HPDE6-E6E7 (cell line): ENCODE data around the gene COL6A5.
"Not testable (repeated sequence)": the region's sequence is repeated elsewhere in the genome, so short reads cannot be mapped to it uniquely, and the experiment has no call there.

Experiments
- DNase-seq: peaks from one replicate; pipeline ENCODE4 v3.0.0; 2011; ENCODE audit warnings: missing footprints; ENCODE audit errors: extremely low spot score

COL6A5 gene, protein sequence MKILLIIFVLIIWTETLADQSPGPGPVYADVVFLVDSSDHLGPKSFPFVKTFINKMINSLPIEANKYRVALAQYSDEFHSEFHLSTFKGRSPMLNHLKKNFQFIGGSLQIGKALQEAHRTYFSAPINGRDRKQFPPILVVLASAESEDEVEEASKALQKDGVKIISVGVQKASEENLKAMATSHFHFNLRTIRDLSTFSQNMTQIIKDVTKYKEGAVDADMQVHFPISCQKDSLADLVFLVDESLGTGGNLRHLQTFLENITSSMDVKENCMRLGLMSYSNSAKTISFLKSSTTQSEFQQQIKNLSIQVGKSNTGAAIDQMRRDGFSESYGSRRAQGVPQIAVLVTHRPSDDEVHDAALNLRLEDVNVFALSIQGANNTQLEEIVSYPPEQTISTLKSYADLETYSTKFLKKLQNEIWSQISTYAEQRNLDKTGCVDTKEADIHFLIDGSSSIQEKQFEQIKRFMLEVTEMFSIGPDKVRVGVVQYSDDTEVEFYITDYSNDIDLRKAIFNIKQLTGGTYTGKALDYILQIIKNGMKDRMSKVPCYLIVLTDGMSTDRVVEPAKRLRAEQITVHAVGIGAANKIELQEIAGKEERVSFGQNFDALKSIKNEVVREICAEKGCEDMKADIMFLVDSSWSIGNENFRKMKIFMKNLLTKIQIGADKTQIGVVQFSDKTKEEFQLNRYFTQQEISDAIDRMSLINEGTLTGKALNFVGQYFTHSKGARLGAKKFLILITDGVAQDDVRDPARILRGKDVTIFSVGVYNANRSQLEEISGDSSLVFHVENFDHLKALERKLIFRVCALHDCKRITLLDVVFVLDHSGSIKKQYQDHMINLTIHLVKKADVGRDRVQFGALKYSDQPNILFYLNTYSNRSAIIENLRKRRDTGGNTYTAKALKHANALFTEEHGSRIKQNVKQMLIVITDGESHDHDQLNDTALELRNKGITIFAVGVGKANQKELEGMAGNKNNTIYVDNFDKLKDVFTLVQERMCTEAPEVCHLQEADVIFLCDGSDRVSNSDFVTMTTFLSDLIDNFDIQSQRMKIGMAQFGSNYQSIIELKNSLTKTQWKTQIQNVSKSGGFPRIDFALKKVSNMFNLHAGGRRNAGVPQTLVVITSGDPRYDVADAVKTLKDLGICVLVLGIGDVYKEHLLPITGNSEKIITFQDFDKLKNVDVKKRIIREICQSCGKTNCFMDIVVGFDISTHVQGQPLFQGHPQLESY (N-terminal part only)

DNA sequence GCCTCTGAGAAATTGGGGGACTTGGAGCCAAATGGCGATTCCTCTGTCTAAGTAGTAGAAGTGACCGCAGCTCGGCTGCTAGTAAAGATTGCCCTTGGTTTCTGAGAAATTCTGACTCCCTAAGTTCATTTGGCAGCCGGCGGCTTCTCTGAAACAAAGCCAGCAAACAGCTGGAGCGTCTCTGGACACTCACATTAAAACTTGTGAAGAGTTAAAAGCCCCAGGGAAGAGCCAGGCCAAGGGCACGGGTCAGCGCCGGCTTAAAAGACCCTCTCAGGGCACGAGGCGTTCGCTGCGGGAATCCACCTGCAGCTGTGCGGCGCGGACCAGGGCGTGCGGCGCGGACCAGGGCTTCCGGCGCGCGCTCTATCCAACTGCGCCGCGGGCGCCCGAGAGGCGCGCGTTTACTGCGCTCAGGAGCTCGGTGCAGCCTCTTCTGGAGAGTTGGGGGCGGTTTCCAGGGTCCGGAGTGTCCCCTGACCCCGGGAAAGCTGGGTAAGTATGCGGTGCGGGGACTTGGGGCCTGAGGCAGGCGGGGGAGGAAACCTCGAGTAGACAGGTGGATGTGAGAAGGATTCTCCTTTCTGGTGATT lies at the start of gene COL6A5:
Gene COL6A5 (plus strand): TSS at position 186 of the 593 bp plus-strand sequence. CDS start 27,967 bp downstream, outside the sequence.
- no peak for DNase-seq

DNA sequence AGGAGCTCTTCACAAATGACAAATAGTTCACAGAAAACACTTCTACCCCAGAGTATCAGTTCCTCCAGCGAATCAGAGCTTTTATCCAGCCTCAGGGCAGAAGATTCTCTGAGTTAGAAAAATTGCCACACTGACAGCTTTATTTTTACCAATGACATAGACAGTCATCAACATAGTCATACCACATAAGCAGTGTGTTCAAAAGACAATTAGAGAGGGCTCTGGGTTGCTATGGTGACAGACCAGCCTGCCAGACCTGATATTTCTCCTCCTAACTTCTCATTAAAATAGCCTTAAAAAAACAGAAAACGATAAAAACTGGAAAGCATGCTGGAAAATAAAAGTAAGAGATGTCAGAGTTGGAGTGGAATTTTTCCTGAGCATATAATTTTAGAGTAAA lies 45.9 kb upstream of the COL6A5 start:
- DNase-seq, result no peak

DNA sequence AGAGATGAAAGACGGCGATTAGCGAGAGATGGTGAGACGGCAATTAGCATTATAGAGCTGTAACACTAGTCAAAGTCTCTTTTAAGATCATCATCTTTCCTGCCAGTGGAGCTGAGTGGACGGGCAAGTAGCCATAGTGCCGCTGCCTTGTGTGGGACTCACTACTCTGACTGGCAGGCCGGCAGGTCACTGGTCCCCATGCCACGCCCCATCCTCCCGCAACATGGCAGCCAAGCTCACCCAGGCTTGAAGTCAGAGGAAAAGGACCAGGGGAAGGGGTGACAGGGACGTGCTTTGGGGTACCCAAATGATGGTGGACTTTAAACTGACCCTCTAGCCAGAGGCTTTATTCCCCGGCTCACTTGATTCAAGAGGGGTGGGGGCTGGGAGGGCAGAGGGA lies 44.6 kb upstream of the COL6A5 start:
- DNase-seq, result no peak

DNA sequence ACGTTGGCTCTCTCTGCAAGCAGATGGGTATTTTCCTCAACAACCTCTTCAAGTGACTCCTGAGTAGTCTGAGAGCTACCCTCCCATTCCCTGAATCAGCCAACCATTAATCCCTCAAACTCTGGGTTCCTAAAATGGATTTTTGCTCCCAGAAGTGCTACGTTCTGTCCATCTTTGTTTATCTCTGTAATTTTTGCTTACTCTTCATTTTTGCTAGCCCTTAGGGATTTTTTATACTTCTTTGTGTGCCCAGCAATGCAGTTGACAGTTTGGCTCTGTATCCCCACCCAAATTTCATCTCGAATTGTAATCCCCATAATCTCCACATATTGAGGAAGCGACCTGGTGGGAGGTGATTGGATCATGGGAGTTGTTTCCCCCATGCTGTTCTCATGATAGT lies 35.4 kb upstream of the COL6A5 start:
- DNase-seq, result no peak

DNA sequence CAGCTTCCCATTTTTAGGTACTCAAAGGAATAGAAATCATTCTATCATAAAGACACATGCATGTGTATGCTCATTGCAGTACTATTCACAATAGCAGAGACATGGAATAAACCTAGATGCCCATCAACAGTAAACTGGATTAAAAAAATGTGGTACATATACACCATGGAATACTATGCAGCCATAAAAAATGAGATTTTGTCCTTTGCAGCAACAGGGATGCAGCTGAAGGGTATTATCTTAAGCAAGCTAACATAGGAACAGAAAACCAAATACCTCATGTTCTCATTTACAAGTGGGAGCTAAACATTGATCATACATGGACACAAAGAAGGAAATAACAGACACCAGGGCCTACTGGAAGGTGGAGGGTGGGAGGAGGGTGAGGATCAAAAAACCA lies 33.1 kb upstream of the COL6A5 start:
- DNase-seq, result no peak

DNA sequence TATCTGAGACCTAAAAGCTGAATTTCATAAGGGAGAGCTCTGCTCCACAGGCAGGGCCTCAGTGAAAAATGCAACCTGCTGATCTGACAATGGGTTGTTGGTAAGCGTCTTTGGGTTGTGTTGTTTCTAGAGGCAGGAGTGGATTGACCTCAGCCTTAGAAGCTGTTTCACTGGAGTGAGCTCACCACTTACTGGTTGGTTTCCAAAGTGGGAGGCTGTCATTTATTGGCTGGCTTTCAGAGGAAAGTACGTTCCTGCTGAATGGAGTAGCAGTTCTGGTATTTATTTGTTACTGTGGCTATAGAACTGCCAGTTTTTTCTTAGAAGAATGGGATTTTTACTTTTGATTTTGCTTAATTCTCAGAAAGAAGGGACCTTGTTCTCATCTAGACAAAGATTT lies 29.3 kb upstream of the COL6A5 start:
- no peak for DNase-seq

DNA sequence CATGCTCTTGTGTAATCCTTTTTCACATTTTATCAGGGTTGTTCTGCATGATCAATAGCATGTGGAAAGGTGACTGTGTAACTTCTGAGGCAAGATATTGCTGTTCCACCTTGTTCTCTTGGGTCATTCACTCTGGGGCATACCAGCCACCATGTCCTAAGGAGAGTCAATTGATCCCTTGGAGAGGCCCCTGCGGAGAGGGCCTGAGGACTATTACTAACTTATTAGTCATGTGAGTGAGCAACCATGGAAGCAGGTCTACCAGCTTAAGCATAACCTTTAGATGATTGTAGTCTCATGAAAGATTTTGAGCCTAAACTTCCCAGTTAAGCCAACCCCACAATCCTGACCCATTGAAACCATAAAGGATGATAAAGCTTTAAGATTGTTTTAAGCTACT lies 22.0 kb upstream of the COL6A5 start:
- DNase-seq, result no peak

DNA sequence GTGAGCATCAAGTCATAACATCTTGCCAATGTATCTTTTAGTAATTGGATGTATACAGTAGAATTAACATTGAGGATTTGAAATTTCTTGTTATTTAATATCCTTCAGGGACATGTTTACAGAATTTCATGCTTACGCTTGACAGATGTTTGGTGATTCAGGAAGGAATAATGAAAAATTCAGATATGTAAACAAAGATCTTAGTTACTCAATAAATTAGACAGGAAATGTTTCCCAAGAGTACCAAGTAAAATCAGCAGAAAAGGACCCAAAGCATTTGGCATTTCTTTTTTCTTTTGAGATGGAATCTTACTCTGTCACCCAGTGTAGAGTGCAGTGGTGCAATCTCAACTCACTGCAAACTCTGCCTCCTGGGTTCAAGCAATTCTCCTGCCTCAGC lies 4.7 kb upstream of the COL6A5 start:
- no peak for DNase-seq

DNA sequence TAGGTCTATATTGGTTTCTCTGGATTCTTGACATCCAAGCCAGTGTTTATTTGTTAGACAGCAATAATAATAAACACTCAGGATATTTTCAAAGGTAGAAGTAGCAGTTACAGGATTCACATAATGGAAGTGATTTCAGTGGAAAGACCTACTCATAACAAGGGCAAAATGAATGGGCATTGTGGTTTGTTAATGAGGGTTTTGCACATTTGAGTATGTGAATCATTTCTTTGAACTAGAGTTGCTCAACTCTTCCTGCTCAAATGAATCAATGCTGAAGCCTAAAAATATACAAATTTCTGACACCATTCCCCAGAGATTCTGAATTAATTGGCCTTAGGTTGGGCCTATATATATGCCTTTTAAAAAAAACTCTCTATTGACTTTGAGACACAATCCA lies 4.1 kb upstream of the COL6A5 start:
- no peak for DNase-seq

DNA sequence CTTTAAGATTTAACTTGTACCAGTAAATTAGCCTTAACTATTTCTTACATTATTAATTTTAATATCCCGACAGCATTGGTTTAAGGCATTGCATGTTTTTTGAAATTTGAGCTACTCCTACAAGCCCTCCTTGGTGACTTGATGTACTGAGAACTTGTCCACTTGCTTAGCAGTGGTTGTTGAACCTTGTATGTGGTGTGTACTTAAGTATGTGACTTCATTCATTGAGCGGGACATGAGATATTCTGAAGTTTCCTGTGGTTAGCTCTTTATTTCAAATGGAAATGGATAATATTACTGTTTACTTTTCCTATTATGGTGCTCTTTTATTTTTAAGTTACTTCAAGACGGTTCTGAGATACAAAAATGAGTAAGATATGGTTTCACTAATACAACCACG lies 3.6 kb upstream of the COL6A5 start:
- no peak for DNase-seq

DNA sequence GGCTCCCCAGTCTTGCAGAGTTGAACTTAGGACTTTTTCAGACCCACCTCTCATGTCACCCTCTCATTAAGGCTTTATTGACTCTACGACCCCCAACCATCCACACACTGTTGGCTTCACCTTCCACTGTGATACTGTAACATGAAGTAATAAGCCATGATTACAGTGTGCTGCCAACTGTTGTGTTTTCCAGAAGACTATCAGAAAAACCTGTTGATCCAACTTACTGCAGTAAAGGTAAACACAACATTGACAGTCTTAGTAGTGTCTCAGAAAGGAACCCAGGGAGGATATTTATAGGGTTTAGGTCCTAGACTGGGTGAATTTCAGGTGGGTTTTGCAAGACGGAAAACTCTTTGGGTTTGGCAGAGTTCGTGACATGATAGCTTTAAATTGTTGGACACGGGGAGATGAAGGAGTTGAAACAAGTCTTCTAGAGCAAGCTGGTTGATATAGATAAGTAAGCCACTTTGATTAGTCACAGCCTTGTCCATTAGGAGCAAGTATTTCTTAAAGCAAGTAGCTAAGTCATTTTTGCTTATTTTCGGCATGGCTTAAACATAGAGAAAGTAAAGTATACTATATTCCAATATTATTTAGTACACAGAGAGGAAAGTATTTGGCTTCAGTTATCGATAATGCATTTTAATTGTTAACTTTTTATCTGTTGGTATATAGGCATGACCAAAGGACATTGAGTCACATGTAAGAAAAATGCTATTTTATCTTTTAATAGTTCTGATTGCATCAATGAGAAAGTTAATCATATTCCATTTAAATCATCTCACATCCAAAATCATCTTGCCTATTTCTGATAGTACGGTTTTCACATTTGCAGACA lies 2.4 kb upstream of the COL6A5 start:
- DNase-seq, result no peak

DNA sequence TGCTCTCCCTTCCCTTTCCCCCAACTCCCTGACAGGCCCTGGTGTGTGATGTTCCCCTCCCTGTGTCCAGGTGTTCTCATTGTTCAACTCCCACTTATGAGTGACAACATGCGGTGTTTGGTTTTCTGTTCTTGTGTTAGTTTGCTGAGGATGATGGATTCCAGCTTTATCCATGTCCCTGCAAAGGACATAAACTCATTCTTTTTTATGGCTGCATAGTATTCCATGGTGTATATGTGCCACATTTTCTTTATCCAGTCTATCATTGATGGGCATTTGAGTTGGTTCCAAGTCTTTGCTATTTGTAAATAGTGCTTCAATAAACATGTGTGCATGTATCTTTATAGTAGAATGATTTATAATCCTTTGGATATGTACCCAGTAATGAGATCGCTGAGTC lies 2.8 kb downstream of the COL6A5 start:
- not testable (repeated sequence) for DNase-seq

DNA sequence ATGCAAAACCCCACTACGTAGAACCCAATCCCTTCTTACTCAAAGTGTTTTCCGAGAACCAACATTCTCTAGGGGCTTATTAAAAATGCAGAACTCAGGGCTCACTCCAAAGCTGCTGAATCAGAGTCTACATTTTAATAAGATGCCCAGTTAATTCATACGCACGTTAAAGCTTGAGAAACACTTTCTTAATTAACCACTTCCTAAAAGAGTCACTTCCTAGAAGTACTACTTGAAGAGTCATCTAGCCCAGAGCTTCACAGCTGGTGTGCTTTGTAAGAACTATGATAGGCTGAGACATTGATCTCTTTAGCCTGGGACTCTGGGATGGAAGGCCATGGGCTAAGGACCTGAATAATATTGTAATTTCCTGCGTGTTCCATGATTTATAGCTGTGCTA lies 9.0 kb downstream of the COL6A5 start:
- no peak for DNase-seq

DNA sequence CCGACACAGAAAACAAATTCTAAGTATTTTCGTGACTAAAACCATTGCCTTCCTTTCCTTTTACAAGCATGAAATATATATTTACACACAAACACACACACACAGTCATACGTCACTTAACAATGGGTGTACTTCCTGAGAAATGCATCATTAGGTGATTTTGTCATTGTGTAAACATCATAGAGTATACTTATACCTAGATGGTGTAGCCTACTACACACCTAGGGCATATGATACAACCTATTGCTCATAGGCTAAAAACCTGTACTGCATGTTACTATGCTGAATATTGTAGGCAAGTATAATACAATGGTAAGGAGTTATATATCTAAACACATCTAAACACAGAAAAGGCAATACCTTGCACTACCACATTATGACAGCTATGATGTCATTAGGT lies 28.6 kb downstream of the COL6A5 start:
- no peak for DNase-seq

DNA sequence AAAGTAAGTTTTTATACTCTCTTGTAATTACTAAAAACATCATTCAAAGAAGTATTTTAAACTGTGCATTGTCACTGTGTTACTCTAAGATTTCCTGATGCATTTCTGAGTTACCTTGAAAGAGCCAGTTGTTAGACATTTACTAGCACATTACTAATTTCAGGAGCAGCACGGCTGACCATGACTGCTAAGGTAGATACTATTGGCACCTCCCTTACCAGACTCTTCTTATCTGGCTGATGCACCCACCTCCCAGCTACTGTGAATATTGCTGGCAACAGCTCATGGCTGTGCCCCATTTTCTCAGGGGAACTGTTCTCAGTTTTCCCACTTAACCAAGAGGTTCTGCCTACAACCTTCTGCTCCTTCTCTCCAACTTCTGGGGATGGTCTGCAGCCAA lies 29.4 kb downstream of the COL6A5 start:
- DNase-seq, result no peak

DNA sequence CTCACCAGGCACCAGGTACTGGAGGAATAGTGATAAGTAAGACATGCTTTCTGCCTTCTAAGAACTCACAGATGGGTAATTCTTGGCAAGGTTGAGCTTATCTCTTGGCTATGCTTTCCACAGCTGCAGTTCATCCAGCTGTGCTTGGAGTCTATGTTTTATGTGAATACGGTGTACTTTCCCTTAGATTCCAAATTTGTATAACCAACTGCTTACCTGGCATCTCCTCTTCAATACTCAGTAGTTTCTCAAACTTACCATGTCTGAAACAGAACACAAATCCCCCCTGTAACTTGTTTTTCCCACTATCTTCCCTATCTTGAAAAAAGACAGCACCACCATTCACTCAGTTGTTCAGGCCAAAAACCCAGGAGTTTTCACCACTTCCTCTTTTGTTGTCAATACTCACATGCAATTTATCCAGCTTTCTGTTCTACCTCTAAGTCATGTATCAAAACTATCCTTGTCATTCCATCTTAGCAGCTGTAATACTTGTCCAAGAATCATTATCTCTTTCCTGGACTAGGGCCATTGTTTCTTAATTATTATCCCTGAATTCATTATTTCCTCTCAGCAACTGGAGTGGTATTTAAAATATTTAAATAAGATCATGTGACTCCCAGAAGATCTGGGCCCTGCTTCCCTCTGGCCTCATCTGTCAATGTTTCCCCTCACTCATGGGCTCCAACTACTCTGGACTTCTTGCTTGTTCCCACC lies 32.6 kb downstream of the COL6A5 start:
- DNase-seq, result no peak

DNA sequence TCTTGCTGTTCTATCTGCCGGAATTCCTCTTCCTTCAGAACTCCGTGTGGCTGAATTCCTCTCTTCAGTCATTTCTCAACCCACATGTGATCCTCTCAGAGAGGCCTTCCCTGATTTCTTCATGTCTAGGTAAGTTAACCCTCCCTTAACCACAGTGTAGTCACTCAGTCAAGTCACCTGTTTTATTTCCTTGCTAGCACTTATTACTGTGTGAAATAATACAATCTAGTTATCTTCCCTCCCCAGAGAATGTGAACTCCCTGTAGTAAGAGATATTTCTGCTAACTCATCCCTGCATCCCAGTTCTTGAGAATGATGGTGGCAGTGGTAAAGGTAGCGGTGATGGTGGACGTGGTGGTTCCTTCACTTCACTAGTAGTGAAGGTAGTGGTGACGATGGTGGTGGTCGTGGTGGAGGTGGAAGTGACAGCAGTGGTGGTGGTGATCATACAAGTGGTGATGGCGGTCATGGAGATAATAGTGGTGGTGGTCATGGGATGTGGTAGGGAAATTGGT lies 33.3 kb downstream of the COL6A5 start:
- no peak for DNase-seq

DNA sequence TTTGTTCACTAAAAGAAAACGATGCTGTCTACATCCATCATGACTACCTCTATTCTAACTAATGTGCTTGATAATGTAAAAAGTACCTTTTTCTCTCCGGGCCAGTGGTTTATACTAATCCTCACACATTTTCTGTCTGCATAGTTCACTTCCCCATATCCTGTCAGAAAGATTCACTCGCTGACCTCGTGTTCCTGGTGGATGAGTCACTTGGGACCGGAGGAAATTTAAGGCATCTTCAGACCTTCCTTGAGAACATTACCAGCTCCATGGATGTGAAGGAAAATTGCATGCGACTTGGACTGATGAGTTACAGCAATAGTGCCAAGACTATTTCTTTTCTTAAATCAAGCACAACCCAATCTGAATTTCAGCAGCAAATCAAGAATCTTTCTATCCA lies 33.8 kb downstream of the COL6A5 start:
- DNase-seq, result no peak

DNA sequence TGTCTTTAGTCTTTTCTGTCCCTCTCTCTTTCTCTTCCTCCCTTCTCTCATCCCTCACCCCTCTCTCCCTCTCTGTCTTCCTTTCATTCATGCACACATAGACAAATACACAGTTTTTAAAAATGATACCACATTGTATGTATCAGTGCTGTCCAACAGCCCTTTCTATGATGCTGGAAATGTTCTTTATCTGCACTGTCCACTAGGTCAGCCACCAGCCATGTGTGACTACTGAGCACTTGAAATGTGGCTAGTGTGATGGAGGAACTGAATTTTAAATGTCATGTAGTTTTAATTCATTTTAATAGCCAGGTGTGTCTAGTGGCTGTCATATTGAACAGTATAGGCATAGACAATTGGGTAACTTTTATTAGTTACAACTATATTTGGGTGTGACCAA lies 34.9 kb downstream of the COL6A5 start:
- DNase-seq, result no peak

DNA sequence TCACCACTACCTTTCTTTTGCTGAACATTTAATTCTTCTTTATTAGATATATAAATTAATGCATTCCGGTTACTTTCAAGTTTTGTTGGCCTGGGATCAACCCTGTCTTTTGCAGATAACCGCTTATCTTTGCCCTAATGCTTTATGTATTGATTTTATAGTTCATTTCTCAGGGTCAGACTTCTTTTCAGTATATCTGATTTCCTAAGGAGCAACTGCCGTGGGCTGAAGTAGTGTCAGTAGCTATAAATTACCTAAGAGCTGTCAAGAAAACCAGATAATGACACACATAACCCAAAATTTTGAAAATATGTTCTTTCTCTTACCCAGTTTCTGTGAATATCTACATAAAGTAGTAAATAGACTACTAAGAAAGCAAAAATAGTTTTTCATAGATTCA lies 38.0 kb downstream of the COL6A5 start:
- no peak for DNase-seq
